ENCODE data around the gene ARL9. TPM values are rescaled to one million over a fixed set of nuclear protein-coding genes. Genes with fewer than 3 reads are reported as not detected.
A peak's percentile ranks its signal among the peaks of the same experiment; 100 is the strongest.
"Not testable (repeated sequence)": the region's sequence is repeated elsewhere in the genome, so short reads cannot be mapped to it uniquely, and the experiment has no call there.

The ARL9 gene
- total RNA-seq (2014; rRNA removed; shearing (Covaris generic); ENCODE audit: low replicate concordance) = 0.26 TPM in 1 of 2 replicates, not detected in the other

DNA sequence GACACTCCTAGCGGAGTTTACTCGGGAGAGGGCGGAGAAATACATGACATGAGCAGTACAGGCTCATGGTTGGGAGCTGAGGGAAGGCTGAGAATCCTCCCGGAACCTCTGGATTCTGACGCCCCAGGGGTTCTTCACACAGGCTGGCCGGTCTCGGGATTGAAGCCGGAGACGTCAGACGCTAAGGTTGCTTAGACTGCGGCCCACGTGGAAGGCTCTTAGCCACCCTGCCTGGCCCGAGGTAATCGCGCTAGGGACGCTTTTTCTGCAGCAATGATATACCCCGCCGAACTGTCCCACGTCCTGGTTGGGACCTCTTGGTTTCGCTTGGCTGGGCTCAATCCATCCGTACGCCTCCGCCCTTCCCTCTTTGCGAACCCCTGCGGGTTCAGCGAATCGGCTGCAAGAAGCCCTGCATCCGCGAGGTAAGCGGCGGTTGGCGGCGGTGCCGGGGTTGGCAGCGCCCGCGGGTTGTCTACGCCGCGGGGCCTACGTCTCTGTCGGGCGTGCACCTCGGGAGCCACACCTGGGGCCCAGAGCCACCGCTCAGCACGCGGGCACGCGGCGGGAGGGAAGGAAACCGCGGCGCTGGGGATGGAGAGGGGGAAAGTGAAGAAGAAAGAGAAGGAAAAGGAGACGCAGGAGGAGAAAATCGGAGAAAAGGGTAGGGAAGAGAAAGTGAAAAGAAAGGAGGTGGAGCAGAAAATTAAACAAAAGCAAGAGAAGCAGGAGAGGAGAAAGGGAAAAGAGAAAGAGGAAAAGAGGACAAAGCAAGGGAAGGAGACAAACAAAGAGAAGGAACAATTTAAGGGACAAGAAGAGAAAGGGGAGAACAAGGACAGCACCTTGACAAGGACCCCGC, at the start of gene ARL9:
ARL9 (plus strand) TSS at position 523 of the 862 bp plus-strand sequence; CDS start at position 595, 72 bp downstream.
- Histone ChIP-seq H3K27me3 (no peaks in the 10 kb centered on the region), H3K4me3 (peak within 1 kb of the TSS; percentile 38), H3K9me3 (no peaks in the 10 kb centered on the region), H3K36me3 (peaks cover 9% of the 10 kb centered on the region; the same call in 1 of the 2 replicates)
- peak; percentile 38 for DNase-seq

- Histone ChIP-seq H3K36me3 (peaks cover 49% of the 10 kb centered on the region), H3K27me3 (no peaks in the 10 kb centered on the region), H3K9me3 (no peaks in the 10 kb centered on the region), H3K4me3 (no peak overlapping the region)
- DNase-seq = no peak
Measured at GRCh38 chr4:56460085-56460484, 45.5 kb upstream of the ARL9 start.

GRCh38 chr4:56462157-56462556, 43.4 kb upstream of the ARL9 start:
- H3K4me3 ChIP-seq = no peak overlapping the region
- H3K9me3 ChIP-seq = no peaks in the 10 kb centered on the region
- peaks cover 39% of the 10 kb centered on the region for H3K36me3 ChIP-seq
- no peaks in the 10 kb centered on the region for H3K27me3 ChIP-seq
- no peak for DNase-seq

GRCh38 chr4:56463711-56464110, 41.9 kb upstream of the ARL9 start:
- Histone ChIP-seq H3K9me3 (no peaks in the 10 kb centered on the region), H3K36me3 (peaks cover 33% of the 10 kb centered on the region), H3K27me3 (no peaks in the 10 kb centered on the region)

GRCh38 chr4:56464581-56464980, 41.0 kb upstream of the ARL9 start:
- H3K36me3 ChIP-seq = peaks cover 25% of the 10 kb centered on the region

More at GRCh38 chr4:56463711-56464110, 41.9 kb upstream of the ARL9 start:
- no peak overlapping the region for H3K4me3 ChIP-seq
- no peak for DNase-seq

GRCh38 chr4:56465599-56466295, 39.8 kb upstream of the ARL9 start:
- H3K27me3 ChIP-seq = no peaks in the 10 kb centered on the region
- DNase-seq = peak; percentile 38
- H3K36me3 ChIP-seq = peaks cover 19% of the 10 kb centered on the region
- H3K4me3 ChIP-seq = peak overlapping the region; percentile 75
- no peaks in the 10 kb centered on the region for H3K9me3 ChIP-seq

More at GRCh38 chr4:56464581-56464980, 41.0 kb upstream of the ARL9 start:
- Histone ChIP-seq H3K9me3 (no peaks in the 10 kb centered on the region), H3K27me3 (no peaks in the 10 kb centered on the region), H3K4me3 (no peak overlapping the region)
- DNase-seq = no peak

- H3K9me3 ChIP-seq, H3K27me3 ChIP-seq: not testable (repeated sequence)
- peak; percentile 51 for DNase-seq
- peaks cover 19% of the 10 kb centered on the region for H3K36me3 ChIP-seq
- peak overlapping the region; percentile 75 for H3K4me3 ChIP-seq
Measured at GRCh38 chr4:56466296-56466761, 39.3 kb upstream of the ARL9 start.

DNA sequence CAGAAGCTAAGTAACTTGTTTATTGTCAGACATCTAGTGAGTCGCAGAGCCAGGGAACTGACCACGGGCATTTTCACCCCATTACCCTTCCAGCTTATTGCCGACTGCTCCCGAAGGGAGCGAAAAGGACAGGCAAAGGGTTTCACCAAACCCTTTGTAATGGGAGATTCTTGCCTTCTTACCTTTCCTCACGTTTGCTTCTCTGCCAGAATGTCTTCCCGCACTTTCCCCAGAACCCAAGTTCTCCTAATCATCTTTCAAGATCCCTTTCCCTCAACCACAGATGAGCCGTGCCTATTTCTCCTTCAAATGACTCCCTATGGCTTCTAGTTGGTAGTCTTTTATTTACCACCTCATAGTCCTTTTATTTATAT, 38.7 kb upstream of the ARL9 start:
- DNase-seq = no peak
- Histone ChIP-seq H3K36me3 (peaks cover 22% of the 10 kb centered on the region), H3K9me3 (no peaks in the 10 kb centered on the region), H3K4me3 (peak overlapping the region; percentile 75), H3K27me3 (no peaks in the 10 kb centered on the region)

DNA sequence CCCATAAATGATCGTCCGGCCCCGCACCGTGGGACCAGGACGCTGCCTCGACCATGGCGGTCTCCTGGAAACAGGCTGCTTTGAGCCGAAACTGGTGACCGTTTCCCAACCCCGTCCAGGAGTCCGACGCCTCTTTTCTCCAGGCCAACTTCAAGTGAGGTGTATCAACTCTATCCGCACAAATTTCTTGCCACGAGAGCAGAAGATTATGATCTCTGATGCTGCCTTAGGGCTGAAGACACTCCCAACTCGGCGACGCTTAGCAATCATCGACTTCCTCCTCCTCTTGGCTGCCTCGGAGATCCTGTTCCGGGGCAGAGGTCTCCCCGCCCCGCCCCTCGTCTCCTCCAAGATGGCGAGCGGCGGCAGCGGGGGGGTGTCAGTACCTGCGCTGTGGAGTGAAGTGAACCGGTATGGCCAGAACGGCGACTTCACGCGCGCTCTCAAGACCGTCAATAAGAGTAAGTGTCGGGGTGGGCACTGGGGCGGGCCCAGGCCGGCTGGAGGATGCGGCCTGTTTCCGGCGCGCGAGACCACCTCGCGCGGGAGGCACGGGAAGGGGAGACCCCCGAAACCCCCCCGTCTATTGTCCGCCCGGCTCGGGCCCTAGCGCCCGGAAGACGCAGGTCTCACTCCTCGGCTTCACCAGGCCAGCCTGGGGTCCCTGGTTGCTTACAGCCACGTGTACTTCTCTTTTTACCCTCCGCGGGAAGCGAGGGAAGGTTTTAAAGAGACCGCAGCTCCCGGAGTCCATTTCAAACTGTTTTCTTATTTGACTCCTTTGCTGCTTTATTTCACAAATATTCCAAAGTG, 38.1 kb upstream of the ARL9 start, which contains the start of gene SRP72:
SRP72 (plus strand) TSS at position 334 of the 813 bp plus-strand sequence; CDS start at position 353, 19 bp downstream.
- no peaks in the 10 kb centered on the region for H3K27me3 ChIP-seq
- peak within 1 kb of the TSS; percentile 75 for H3K4me3 ChIP-seq
- DNase-seq = peak; percentile 83
- H3K9me3 ChIP-seq = no peaks in the 10 kb centered on the region
- peaks cover 20% of the 10 kb centered on the region for H3K36me3 ChIP-seq

- Histone ChIP-seq H3K4me3 (peak overlapping the region; percentile 75), H3K27me3 (no peaks in the 10 kb centered on the region), H3K36me3 (peaks cover 21% of the 10 kb centered on the region), H3K9me3 (no peaks in the 10 kb centered on the region)
- DNase-seq = peak; percentile 27
Measured at GRCh38 chr4:56468097-56468422, 37.5 kb upstream of the ARL9 start.

DNA sequence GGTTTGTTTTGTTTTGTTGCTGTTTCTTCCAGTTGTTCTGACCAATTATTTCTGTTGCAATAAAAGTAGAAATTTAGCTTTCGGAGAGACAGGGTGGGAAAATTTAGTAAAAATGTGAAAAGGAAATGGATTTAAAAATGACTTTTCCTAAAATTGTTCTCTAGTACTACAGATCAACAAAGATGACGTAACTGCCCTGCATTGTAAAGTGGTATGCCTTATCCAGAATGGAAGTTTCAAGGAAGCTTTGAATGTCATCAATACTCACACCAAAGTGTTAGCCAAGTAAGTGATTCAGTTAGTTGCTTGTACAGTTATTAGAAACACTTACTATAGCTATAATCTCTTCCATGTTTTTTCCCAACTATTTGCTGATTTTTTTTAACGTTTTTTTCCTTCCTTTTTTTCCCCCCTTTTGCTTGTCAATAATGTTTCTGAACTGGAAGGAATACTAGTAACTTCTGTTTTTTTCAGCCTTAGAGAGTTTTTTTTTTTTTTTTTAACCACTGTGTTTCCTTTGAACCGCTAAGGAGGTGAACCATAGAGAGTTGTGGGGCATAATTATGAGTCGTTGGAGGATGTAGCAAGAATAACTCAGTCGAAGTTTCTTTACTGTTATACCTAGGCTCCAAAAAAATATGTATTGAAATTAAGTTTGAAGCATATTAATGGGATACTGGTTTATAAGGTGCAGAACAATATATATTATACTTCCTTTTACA, 35.9 kb upstream of the ARL9 start:
- Histone ChIP-seq H3K9me3 (no peaks in the 10 kb centered on the region), H3K4me3 (peak overlapping the region; percentile 75), H3K36me3 (peaks cover 24% of the 10 kb centered on the region), H3K27me3 (no peaks in the 10 kb centered on the region)
- DNase-seq = no peak

GRCh38 chr4:56475917-56476316, 29.7 kb upstream of the ARL9 start:
- no peak for DNase-seq
- Histone ChIP-seq H3K27me3 (no peaks in the 10 kb centered on the region), H3K4me3 (no peak overlapping the region), H3K9me3 (no peaks in the 10 kb centered on the region), H3K36me3 (peaks cover 44% of the 10 kb centered on the region)

- no peak for DNase-seq
- Histone ChIP-seq H3K27me3 (no peaks in the 10 kb centered on the region), H3K36me3 (peaks cover 32% of the 10 kb centered on the region), H3K9me3 (no peaks in the 10 kb centered on the region), H3K4me3 (no peak overlapping the region)
Measured at GRCh38 chr4:56477192-56477702, 28.3 kb upstream of the ARL9 start.

GRCh38 chr4:56480691-56481090, 24.9 kb upstream of the ARL9 start:
- peaks cover 29% of the 10 kb centered on the region for H3K36me3 ChIP-seq
- H3K27me3 ChIP-seq = no peaks in the 10 kb centered on the region
- no peaks in the 10 kb centered on the region for H3K9me3 ChIP-seq
- no peak for DNase-seq
- no peak overlapping the region for H3K4me3 ChIP-seq

GRCh38 chr4:56496241-56496640, 9.3 kb upstream of the ARL9 start:
- Histone ChIP-seq H3K27me3 (no peaks in the 10 kb centered on the region), H3K4me3 (no peak overlapping the region), H3K36me3 (peaks cover 55% of the 10 kb centered on the region), H3K9me3 (no peaks in the 10 kb centered on the region)
- no peak for DNase-seq

DNA sequence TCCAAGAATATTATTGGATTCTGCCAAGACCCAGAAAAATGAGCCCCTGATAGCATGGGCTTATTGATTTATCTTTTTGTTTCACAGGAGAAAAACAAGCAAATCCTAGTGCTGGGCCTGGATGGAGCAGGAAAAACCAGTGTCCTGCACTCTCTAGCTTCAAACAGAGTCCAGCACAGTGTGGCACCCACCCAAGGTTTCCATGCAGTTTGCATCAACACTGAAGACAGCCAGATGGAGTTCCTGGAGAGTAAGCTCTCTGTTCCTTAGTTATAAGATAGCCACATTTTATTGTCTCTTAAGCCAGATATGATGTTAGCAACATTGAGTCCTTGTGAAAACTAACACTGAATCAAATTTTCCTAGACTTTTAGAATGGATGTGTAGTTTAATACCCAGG, 5.5 kb downstream of the ARL9 start:
- Histone ChIP-seq H3K36me3 (no peaks in the 10 kb centered on the region), H3K27me3 (no peaks in the 10 kb centered on the region), H3K4me3 (no peak overlapping the region), H3K9me3 (no peaks in the 10 kb centered on the region)
- no peak for DNase-seq

Measured in MG63 (cell line).